Gastrocnemius medialis (tissue), 4 donors: ENCODE results near the gene STK11IP.

Source experiments
- CTCF ChIP-seq, 5 experiments: fragments of 450-650 bp in 3 of 5; fragments of 200-600 bp in 2 of 5; sonication (generic) in 2 of 5; IDR thresholded peaks in 4 of 5; conservative IDR thresholded peaks in 1 of 5; 1 replicate in 4 of 5; 2 replicates in 1 of 5; pipeline ENCODE4 v1.5.1; 2016 to 2019; ENCODE audit warnings: antibody characterized with exemption in 5 of 5, mild to moderate bottlenecking in 3 of 5, moderate library complexity in 3 of 5
- POLR2A ChIP-seq, 2 donors: fragments of 450-650 bp; IDR thresholded peaks; one replicate each; pipeline ENCODE4 v1.6.1; 2017; ENCODE audit warnings: antibody characterized with exemption in 2 of 2, mild to moderate bottlenecking in 2 of 2, moderate library complexity in 2 of 2

DNA sequence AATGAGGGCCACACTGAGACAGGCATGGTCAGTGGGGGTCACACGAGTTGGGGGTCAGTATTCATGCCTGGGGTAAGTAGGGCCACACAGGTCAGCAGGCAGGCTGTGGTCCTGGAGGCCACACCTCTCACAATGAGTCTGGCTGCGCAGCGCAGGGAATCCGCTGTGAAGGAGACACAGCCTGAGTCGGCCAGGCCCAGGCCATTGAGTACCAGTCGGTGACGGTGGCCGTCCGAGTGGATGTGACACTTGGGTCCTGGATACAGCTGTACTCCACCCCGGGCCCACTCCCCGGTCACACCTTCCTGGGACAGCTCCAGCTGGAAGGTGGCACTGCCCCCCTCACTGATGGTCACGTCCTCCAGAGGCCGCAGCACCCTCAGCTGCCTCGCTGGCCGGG lies 43.3 kb upstream of the STK11IP start:
- TF ChIP-seq CTCF (IDR thresholded peaks at IDR 0.05 in 4 of 5, conservative IDR thresholded peaks at IDR 0.05 in 1 of 5) (no peak), POLR2A (IDR thresholded peaks at IDR 0.05) (no peak)
